OCI-LY7 (cell line): ENCODE results near the gene ZBTB20. TPM values are rescaled to one million over a fixed set of nuclear protein-coding genes. Genes with fewer than 3 reads are reported as not detected.

ENCODE experiments used
- BruUV-seq: library from RNA; stranded (reverse); fragments of 400-500 nt; replicated peaks from 2 replicates; lab custom pipeline; 2021; lab: Mats Ljungman, UMichigan
- CTCF ChIA-PET: fragments of 300-600 bp; sonication (Branson Sonifier 250); formaldehyde crosslinking; loops from one replicate; lab custom pipeline; 2022; ENCODE audit warnings: antibody characterized with exemption; ENCODE audit not compliant: unreplicated experiment; lab: Charles Lee
- POLR2A ChIA-PET: fragments of 300-600 bp; sonication (Branson Sonifier 250); formaldehyde crosslinking; loops from one replicate; lab custom pipeline; 2022; ENCODE audit warnings: antibody characterized with exemption; lab: Charles Lee
- DNase-seq: peaks from one replicate; pipeline ENCODE4 v3.0.0-alpha.2; 2015; ENCODE audit warnings: low spot score
- H2AFZ ChIP-seq: fragments of 200-600 bp; sonication (generic), shearing (Covaris generic); 2 replicates; pipeline ENCODE4 v1.6.1; 2014; ENCODE audit warnings: mild to moderate bottlenecking, antibody characterized with exemption, low read length, moderate library complexity
- H3K27ac ChIP-seq: fragments of 200-600 bp; sonication (generic); 2 replicates; pipeline ENCODE4 v1.5.1; 2014; ENCODE audit warnings: mixed run types, low read depth, mild to moderate bottlenecking, moderate library complexity, low read length, inconsistent platforms; ENCODE audit not compliant: poor library complexity, severe bottlenecking
- H3K36me3 ChIP-seq: fragments of 200-600 bp; sonication (generic); 2 replicates; pipeline ENCODE4 v1.6.1; 2014; ENCODE audit warnings: mild to moderate bottlenecking, antibody characterized with exemption, low read length, moderate library complexity, mixed read lengths; ENCODE audit not compliant: insufficient read depth
- H3K4me1 ChIP-seq: fragments of 200-600 bp; sonication (generic); 2 replicates; pipeline ENCODE4 v1.5.1; 2014; ENCODE audit warnings: mild to moderate bottlenecking, low read length; ENCODE audit not compliant: insufficient read depth, poor library complexity, severe bottlenecking
- H3K4me2 ChIP-seq: fragments of 200-600 bp; sonication (generic); 2 replicates; pipeline ENCODE4 v1.6.1; 2014; ENCODE audit warnings: mild to moderate bottlenecking, low read length
- H3K4me3 ChIP-seq: fragments of 200-600 bp; sonication (generic); 2 replicates; pipeline ENCODE4 v1.5.1; 2014; ENCODE audit warnings: mild to moderate bottlenecking, low read depth, low read length; ENCODE audit not compliant: poor library complexity, severe bottlenecking
- H3K79me2 ChIP-seq: fragments of 200-600 bp; sonication (generic); 2 replicates; pipeline ENCODE4 v1.6.1; 2016; ENCODE audit warnings: low read depth, mild to moderate bottlenecking, low read length, moderate library complexity, mixed read lengths; ENCODE audit not compliant: insufficient read depth
- H3K9me2 ChIP-seq: fragments of 200-600 bp; sonication (generic); 2 replicates; pipeline ENCODE4 v1.6.1; 2016; ENCODE audit warnings: mild to moderate bottlenecking, low read length, mixed read lengths; ENCODE audit not compliant: insufficient read depth
- H3K9me3 ChIP-seq: fragments of 200-600 bp; sonication (generic); 2 replicates; pipeline ENCODE4 v1.6.1; 2014; ENCODE audit warnings: mild to moderate bottlenecking, mixed run types, low read length, mixed read lengths
- H4K20me1 ChIP-seq: fragments of 200-600 bp; sonication (generic); 2 replicates; pipeline ENCODE4 v1.6.1; 2014; ENCODE audit warnings: mild to moderate bottlenecking, antibody characterized with exemption, low read length, moderate library complexity, mixed read lengths; ENCODE audit not compliant: insufficient read depth
- CTCF ChIP-seq: fragments of 200-600 bp; sonication (generic); conservative IDR thresholded peaks from 2 replicates; pipeline ENCODE4 v1.5.1; 2014; ENCODE audit warnings: mild to moderate bottlenecking, antibody characterized with exemption, low read length, moderate library complexity, mixed read lengths
- EZH2phosphoT487 ChIP-seq: fragments of 200-600 bp; sonication (generic); IDR thresholded peaks from 2 replicates; pipeline ENCODE4 v1.6.1; 2018; ENCODE audit warnings: low read depth, borderline replicate concordance, mild to moderate bottlenecking, mixed run types, antibody characterized with exemption, low read length, moderate library complexity, mixed read lengths
- intact Hi-C: fragments of 100-400 bp; cut with micrococcal nuclease; formaldehyde crosslinking; loops from one replicate; pipeline ENCODE4 v1.10.0; 2022; ENCODE audit not compliant: unreplicated experiment
- total RNA-seq, 2 experiments: library from RNA; depleted of rRNA in 1 of 2; stranded (reverse); fragments of >200 nt in 1 of 2; shearing (Covaris generic) in 1 of 2; gene quantifications; 2 replicates each; pipeline ENCODE4 v1.2.3, GENCODE V29; 2014 to 2022

Gene ZBTB20
- total RNA-seq, 2 experiments from 2014 or later, result 5.5 to 11.8 TPM

DNA sequence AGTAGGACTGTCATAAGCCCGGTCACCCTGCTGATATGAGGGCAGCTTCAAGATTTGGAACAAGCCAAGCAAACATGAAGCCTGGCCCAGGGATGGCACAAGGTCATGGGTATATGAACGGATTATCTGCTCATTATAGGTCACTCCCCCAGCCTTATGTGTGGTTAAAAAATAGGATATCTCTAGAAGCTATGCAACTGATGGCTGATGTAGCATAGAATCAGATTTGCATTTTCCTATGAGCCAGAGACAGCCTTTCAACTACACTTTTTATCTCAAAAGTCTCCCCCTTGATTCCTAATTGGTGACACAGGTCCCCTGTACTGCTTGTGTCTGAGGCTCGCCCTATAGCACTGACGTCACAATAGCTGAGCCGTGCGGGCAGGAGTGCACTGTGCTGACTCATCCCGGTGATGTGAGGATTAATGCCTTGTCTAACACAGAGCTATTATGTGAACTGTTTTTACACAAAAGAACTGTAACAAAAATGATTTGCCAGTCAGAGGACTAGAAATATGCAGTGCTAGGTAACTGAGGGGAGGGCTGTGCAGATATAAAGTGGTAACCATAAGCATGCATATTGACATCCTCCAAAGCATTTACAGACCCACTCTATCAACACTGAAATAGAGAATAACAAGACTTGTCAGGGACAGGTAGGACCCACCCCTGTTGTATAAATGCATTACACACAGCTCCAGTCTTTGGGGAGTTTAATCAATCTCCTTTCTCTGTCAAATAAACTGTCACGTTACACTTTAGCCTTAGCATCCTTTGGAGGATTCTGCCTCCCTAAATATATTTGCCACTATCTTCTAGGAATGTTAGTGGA, 648.3 kb downstream of the ZBTB20 start:
- no peaks in the 10 kb centered on the region for H3K36me3 ChIP-seq
- POLR2A ChIA-PET, result interaction anchor here (0.5 to 0.9 kb wide), 2 partner anchors 104 to 152 kb away, joined by 3 to 4 read pairs; no protein-coding TSS in a partner anchor
- H3K4me3 ChIP-seq, result no peak overlapping the region
- no peak overlapping the region for H3K27ac ChIP-seq
- H3K79me2 ChIP-seq, result no peaks in the 10 kb centered on the region
- H2AFZ ChIP-seq, result no peak overlapping the region
- H3K4me2 ChIP-seq, result no peak overlapping the region
- TF ChIP-seq CTCF, result no peak
- TF ChIP-seq EZH2phosphoT487, result no peak
- CTCF ChIA-PET, result interaction anchor here (0.6 kb wide), 1 partner anchor 174 kb away, joined by 3 read pairs; no protein-coding TSS in a partner anchor
- DNase-seq, result no peak
- H4K20me1 ChIP-seq, result no peaks in the 10 kb centered on the region
- H3K4me1 ChIP-seq, result no peaks in the 10 kb centered on the region
- BruUV-seq, result no TSS peak
- H3K9me2 ChIP-seq, result no peaks in the 10 kb centered on the region
- H3K9me3 ChIP-seq, result no peaks in the 10 kb centered on the region
- intact Hi-C loops, result no loop called here

GRCh38 chr3:114496874-114497273, 650.2 kb downstream of the ZBTB20 start:
- Histone ChIP-seq H3K36me3 (no peaks in the 10 kb centered on the region), H3K79me2 (no peaks in the 10 kb centered on the region), H3K27ac (no peak overlapping the region), H3K4me2 (no peak overlapping the region), H4K20me1 (no peaks in the 10 kb centered on the region), H3K4me3 (no peak overlapping the region), H3K4me1 (no peaks in the 10 kb centered on the region), H3K9me3 (no peaks in the 10 kb centered on the region), H2AFZ (no peak overlapping the region), H3K9me2 (no peaks in the 10 kb centered on the region)
- DNase-seq, result no peak
- TF ChIP-seq EZH2phosphoT487, result no peak
- TF ChIP-seq CTCF, result no peak
- no TSS peak for BruUV-seq
- POLR2A ChIA-PET, result interaction anchor here (0.6 kb wide), 1 partner anchor 375 kb away, joined by 3 read pairs; no protein-coding TSS in a partner anchor
- intact Hi-C loops, result no loop called here
- CTCF ChIA-PET, result no interaction called here

- DNase-seq, result no peak
- H3K36me3 ChIP-seq, result no peaks in the 10 kb centered on the region
- no peak overlapping the region for H3K27ac ChIP-seq
- no peaks in the 10 kb centered on the region for H4K20me1 ChIP-seq
- H3K9me2 ChIP-seq, result no peaks in the 10 kb centered on the region
- no peaks in the 10 kb centered on the region for H3K79me2 ChIP-seq
- BruUV-seq, result no TSS peak
- ChIA-PET POLR2A (interaction anchor here (0.6 kb wide), 1 partner anchor 375 kb away, joined by 3 read pairs; no protein-coding TSS in a partner anchor), CTCF (no interaction called here)
- TF ChIP-seq EZH2phosphoT487 (no peak), CTCF (no peak)
- intact Hi-C loops, result no loop called here
- no peak overlapping the region for H3K4me3 ChIP-seq
- no peak overlapping the region for H2AFZ ChIP-seq
- no peaks in the 10 kb centered on the region for H3K9me3 ChIP-seq
- no peaks in the 10 kb centered on the region for H3K4me1 ChIP-seq
- no peak overlapping the region for H3K4me2 ChIP-seq
These were observed 650.6 kb downstream of the ZBTB20 start for GRCh38 chr3:114496466-114496865.
